ENCODE results near the gene FUT8. TPM values are rescaled to one million over a fixed set of nuclear protein-coding genes. Genes with fewer than 3 reads are reported as not detected.

Gene FUT8
- total RNA-seq, 1 donor from 2014 or later, result 12.9 TPM

- intact Hi-C loops (cut with DNase I), result no loop called here
- H3K4me1 ChIP-seq, result no peaks in the 10 kb centered on the region
- H3K27me3 ChIP-seq, result no peaks in the 10 kb centered on the region
- no peak overlapping the region for H3K27ac ChIP-seq
- H3K36me3 ChIP-seq, result no peaks in the 10 kb centered on the region
- H3K9me3 ChIP-seq, result no peaks in the 10 kb centered on the region
- no peak overlapping the region for H3K4me3 ChIP-seq
- no peak for DNase-seq (ENCODE audit: low spot score in 2 of 2)
- TF ChIP-seq CTCF (IDR thresholded peaks at IDR 0.05), result no peak
These were observed 358.2 kb downstream of the FUT8 start for GRCh38 chr14:65770681-65771080.

GRCh38 chr14:65771271-65771670 is 358.7 kb downstream of the FUT8 start:
- intact Hi-C loops (cut with DNase I), result no loop called here
- Histone ChIP-seq H3K36me3 (no peaks in the 10 kb centered on the region), H3K27me3 (no peaks in the 10 kb centered on the region), H3K4me3 (no peak overlapping the region), H3K27ac (no peak overlapping the region), H3K9me3 (no peaks in the 10 kb centered on the region), H3K4me1 (no peaks in the 10 kb centered on the region)
- no peak for DNase-seq (ENCODE audit: low spot score in 2 of 2)
- no peak for TF ChIP-seq CTCF (IDR thresholded peaks at IDR 0.05)

GRCh38 chr14:65772466-65772865 is 359.9 kb downstream of the FUT8 start:
- H3K27ac ChIP-seq, result no peak overlapping the region
- H3K36me3 ChIP-seq, result no peaks in the 10 kb centered on the region
- H3K9me3 ChIP-seq, result no peaks in the 10 kb centered on the region
- no peaks in the 10 kb centered on the region for H3K4me1 ChIP-seq
- no peak for DNase-seq (ENCODE audit: low spot score in 2 of 2)
- intact Hi-C loops (cut with DNase I), result no loop called here
- no peaks in the 10 kb centered on the region for H3K27me3 ChIP-seq
- no peak overlapping the region for H3K4me3 ChIP-seq
- TF ChIP-seq CTCF (IDR thresholded peaks at IDR 0.05), result no peak

GRCh38 chr14:65772921-65773574 is 360.5 kb downstream of the FUT8 start:
- Histone ChIP-seq H3K27me3 (no peaks in the 10 kb centered on the region), H3K4me1 (no peaks in the 10 kb centered on the region), H3K27ac (no peak overlapping the region), H3K36me3 (no peaks in the 10 kb centered on the region), H3K9me3 (no peaks in the 10 kb centered on the region), H3K4me3 (no peak overlapping the region)
- TF ChIP-seq CTCF (IDR thresholded peaks at IDR 0.05), result no peak
- no peak for DNase-seq (ENCODE audit: low spot score in 2 of 2)
- intact Hi-C loops (cut with DNase I), result no loop called here

GRCh38 chr14:65774041-65774440 is 361.5 kb downstream of the FUT8 start:
- Histone ChIP-seq H3K27me3 (no peaks in the 10 kb centered on the region), H3K9me3 (no peaks in the 10 kb centered on the region), H3K36me3 (no peaks in the 10 kb centered on the region), H3K27ac (no peak overlapping the region), H3K4me1 (no peaks in the 10 kb centered on the region), H3K4me3 (no peak overlapping the region)
- intact Hi-C loops (cut with DNase I), result no loop called here
- no peak for TF ChIP-seq CTCF (IDR thresholded peaks at IDR 0.05)
- DNase-seq (ENCODE audit: low spot score in 2 of 2), result no peak
